Stimulated activated CD8-positive, alpha-beta memory T cell treated with anti-CD3 and anti-CD28 coated beads, Interleukin-12 subunit alpha, Interleukin-12 subunit beta, amount 100 ng/mL, for 1 hour (primary cell): ENCODE measurements around the gene CHRM4.

Experiments
- DNase-seq: peaks from one replicate; pipeline ENCODE4 v3.0.0-alpha.2; 2020; ENCODE audit warnings: low read depth

CHRM4 gene

GRCh38 chr11:46391578-46392420, at the start of gene CHRM4:
Gene CHRM4 (minus strand): TSS chr11:46391776. CDS start chr11:46386557, 5,219 bp downstream.
- no peak for DNase-seq

GRCh38 chr11:46438211-46438610, 46.6 kb upstream of the CHRM4 start:
- DNase-seq = no peak

GRCh38 chr11:46437122-46437689, 45.6 kb upstream of the CHRM4 start:
- DNase-seq = no peak

- DNase-seq = no peak
Measured at GRCh38 chr11:46436113-46436512, 44.5 kb upstream of the CHRM4 start.

GRCh38 chr11:46435679-46436078, 44.1 kb upstream of the CHRM4 start:
- no peak for DNase-seq

- DNase-seq = no peak
Measured at GRCh38 chr11:46431211-46431610, 39.6 kb upstream of the CHRM4 start.

- DNase-seq = no peak
Measured at GRCh38 chr11:46429717-46430116, 38.1 kb upstream of the CHRM4 start.

- DNase-seq = no peak
Measured at GRCh38 chr11:46427364-46427763, 35.8 kb upstream of the CHRM4 start.

GRCh38 chr11:46426233-46426991, 34.8 kb upstream of the CHRM4 start:
- no peak for DNase-seq

GRCh38 chr11:46422588-46422987, 31.0 kb upstream of the CHRM4 start:
- DNase-seq = no peak

- DNase-seq = no peak
Measured at GRCh38 chr11:46421257-46421880, 29.8 kb upstream of the CHRM4 start.

GRCh38 chr11:46420513-46420912, 28.9 kb upstream of the CHRM4 start:
- DNase-seq = no peak

GRCh38 chr11:46418751-46419150, 27.2 kb upstream of the CHRM4 start:
- no peak for DNase-seq

- DNase-seq = no peak
Measured at GRCh38 chr11:46417711-46418110, 26.1 kb upstream of the CHRM4 start.

- DNase-seq = no peak
Measured at GRCh38 chr11:46414879-46415278, 23.3 kb upstream of the CHRM4 start.

- DNase-seq = no peak
Measured at GRCh38 chr11:46414466-46414796, 22.9 kb upstream of the CHRM4 start.

- DNase-seq = no peak
Measured at GRCh38 chr11:46413760-46414465, 22.3 kb upstream of the CHRM4 start.

GRCh38 chr11:46410021-46410420, 18.4 kb upstream of the CHRM4 start:
- no peak for DNase-seq

- no peak for DNase-seq
Measured at GRCh38 chr11:46408407-46408986, 16.9 kb upstream of the CHRM4 start.

- no peak for DNase-seq
Measured at GRCh38 chr11:46407635-46408034, 16.1 kb upstream of the CHRM4 start.

- no peak for DNase-seq
Measured at GRCh38 chr11:46404476-46405017, 13.0 kb upstream of the CHRM4 start.
